ENCODE measurements around the gene AGBL3.

DNA sequence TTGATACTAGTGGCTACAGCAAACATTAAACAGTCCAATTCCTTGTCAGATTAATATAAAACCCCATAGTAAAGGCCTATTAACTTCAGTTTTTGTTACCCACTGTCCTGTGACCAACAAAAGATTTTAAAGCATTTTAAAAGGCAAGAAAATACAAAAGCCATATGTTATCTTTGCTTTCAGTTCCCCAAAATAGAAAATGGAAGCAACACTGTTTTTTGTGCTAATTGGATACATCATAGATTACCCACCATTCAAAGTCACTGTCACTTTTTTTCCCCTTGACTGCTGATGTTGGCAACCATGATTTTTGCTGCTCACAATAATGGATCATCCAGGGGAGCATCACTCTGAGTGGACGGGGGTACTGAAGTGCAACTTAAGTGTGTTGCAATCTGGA lies 109.1 kb downstream of the AGBL3 start:
- no peak for TF ChIP-seq POLR2A (IDR thresholded peaks at IDR 0.05)
- TF ChIP-seq, protein P1, sequence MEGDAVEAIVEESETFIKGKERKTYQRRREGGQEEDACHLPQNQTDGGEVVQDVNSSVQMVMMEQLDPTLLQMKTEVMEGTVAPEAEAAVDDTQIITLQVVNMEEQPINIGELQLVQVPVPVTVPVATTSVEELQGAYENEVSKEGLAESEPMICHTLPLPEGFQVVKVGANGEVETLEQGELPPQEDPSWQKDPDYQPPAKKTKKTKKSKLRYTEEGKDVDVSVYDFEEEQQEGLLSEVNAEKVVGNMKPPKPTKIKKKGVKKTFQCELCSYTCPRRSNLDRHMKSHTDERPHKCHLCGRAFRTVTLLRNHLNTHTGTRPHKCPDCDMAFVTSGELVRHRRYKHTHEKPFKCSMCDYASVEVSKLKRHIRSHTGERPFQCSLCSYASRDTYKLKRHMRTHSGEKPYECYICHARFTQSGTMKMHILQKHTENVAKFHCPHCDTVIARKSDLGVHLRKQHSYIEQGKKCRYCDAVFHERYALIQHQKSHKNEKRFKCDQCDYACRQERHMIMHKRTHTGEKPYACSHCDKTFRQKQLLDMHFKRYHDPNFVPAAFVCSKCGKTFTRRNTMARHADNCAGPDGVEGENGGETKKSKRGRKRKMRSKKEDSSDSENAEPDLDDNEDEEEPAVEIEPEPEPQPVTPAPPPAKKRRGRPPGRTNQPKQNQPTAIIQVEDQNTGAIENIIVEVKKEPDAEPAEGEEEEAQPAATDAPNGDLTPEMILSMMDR (IDR thresholded peaks at IDR 0.05), result no peak
